Measurements from ENCODE around the gene MOCS2.
A peak's percentile ranks its signal among the peaks of the same experiment; 100 is the strongest.
"Not testable (repeated sequence)": the region's sequence is repeated elsewhere in the genome, so short reads cannot be mapped to it uniquely, and the experiment has no call there.

Gene MOCS2

GRCh38 chr5:53109443-53110127 is at the start of gene MOCS2:
MOCS2 (minus strand) TSS chr5:53109757; CDS start chr5:53107174, 2,583 bp downstream.
- peak; percentile 96 for DNase-seq (ENCODE audit: low read depth, low spot score)

- peak; percentile 95 for DNase-seq (ENCODE audit: low read depth, low spot score)
Measured at GRCh38 chr5:53151713-53152458, 42.3 kb upstream of the MOCS2 start.

- DNase-seq (ENCODE audit: low read depth, low spot score): no peak
Measured at GRCh38 chr5:53133020-53133419, 23.5 kb upstream of the MOCS2 start.

GRCh38 chr5:53130266-53130665 is 20.7 kb upstream of the MOCS2 start:
- no peak for DNase-seq (ENCODE audit: low read depth, low spot score)

- DNase-seq (ENCODE audit: low read depth, low spot score): no peak
Measured at GRCh38 chr5:53128481-53128880, 18.9 kb upstream of the MOCS2 start.

- no peak for DNase-seq (ENCODE audit: low read depth, low spot score)
Measured at GRCh38 chr5:53127107-53127506, 17.6 kb upstream of the MOCS2 start.

GRCh38 chr5:53126521-53126920 is 17.0 kb upstream of the MOCS2 start:
- peak; percentile 18 for DNase-seq (ENCODE audit: low read depth, low spot score)

GRCh38 chr5:53123702-53124101 is 14.1 kb upstream of the MOCS2 start:
- no peak for DNase-seq (ENCODE audit: low read depth, low spot score)

GRCh38 chr5:53120165-53120564 is 10.6 kb upstream of the MOCS2 start:
- no peak for DNase-seq (ENCODE audit: low read depth, low spot score)

- DNase-seq (ENCODE audit: low read depth, low spot score): no peak
Measured at GRCh38 chr5:53118879-53119278, 9.3 kb upstream of the MOCS2 start.

- DNase-seq (ENCODE audit: low read depth, low spot score): no peak
Measured at GRCh38 chr5:53116597-53116996, 7.0 kb upstream of the MOCS2 start.

GRCh38 chr5:53114988-53115387 is 5.4 kb upstream of the MOCS2 start:
- peak; percentile 16 for DNase-seq (ENCODE audit: low read depth, low spot score)

- no peak for DNase-seq (ENCODE audit: low read depth, low spot score)
Measured at GRCh38 chr5:53113947-53114346, 4.4 kb upstream of the MOCS2 start.

- no peak for DNase-seq (ENCODE audit: low read depth, low spot score)
Measured at GRCh38 chr5:53112909-53113308, 3.4 kb upstream of the MOCS2 start.

- DNase-seq (ENCODE audit: low read depth, low spot score): not testable (repeated sequence)
Measured at GRCh38 chr5:53112307-53112706, 2.8 kb upstream of the MOCS2 start.

- no peak for DNase-seq (ENCODE audit: low read depth, low spot score)
Measured at GRCh38 chr5:53111139-53111538, 1.6 kb upstream of the MOCS2 start.

- no peak for DNase-seq (ENCODE audit: low read depth, low spot score)
Measured at GRCh38 chr5:53110156-53110555, 599 bp upstream of the MOCS2 start.

- peak; percentile 23 for DNase-seq (ENCODE audit: low read depth, low spot score)
Measured at GRCh38 chr5:53109056-53109442, 508 bp downstream of the MOCS2 start.

- DNase-seq (ENCODE audit: low read depth, low spot score): no peak
Measured at GRCh38 chr5:53105611-53106300, 3.8 kb downstream of the MOCS2 start.

- DNase-seq (ENCODE audit: low read depth, low spot score): no peak
Measured at GRCh38 chr5:53100606-53101005, 9.0 kb downstream of the MOCS2 start.

- DNase-seq (ENCODE audit: low read depth, low spot score): peak; percentile 65
Measured at GRCh38 chr5:53099546-53099945, 10.0 kb downstream of the MOCS2 start.

- DNase-seq (ENCODE audit: low read depth, low spot score): peak; percentile 77
Measured at GRCh38 chr5:53095931-53096525, 13.5 kb downstream of the MOCS2 start.

Data from astrocyte of the hippocampus (primary cell).